ENCODE results near the gene UNC93A. TPM values are rescaled to one million over a fixed set of nuclear protein-coding genes. Genes with fewer than 3 reads are reported as not detected.
"Not testable (repeated sequence)": the region's sequence is repeated elsewhere in the genome, so short reads cannot be mapped to it uniquely, and the experiment has no call there.

Gene UNC93A
- total and polyA plus RNA-seq, 4 donors: 0.11 TPM; not detected in 3

GRCh38 chr6:167309355-167310192 is 18.5 kb downstream of the UNC93A start:
- not testable (repeated sequence) for H3K27me3 ChIP-seq (ENCODE audit: control insufficient read depth, insufficient read depth, low read length); DNase-seq (ENCODE audit: low read depth in 4 of 6, low spot score in 6 of 6); H3K9me3 ChIP-seq (ENCODE audit: control insufficient read depth, insufficient read depth, low read length); H3K4me3 ChIP-seq (ENCODE audit: low read depth, low read length); H3K36me3 ChIP-seq (ENCODE audit: control insufficient read depth, insufficient read depth, low read length); H3K27ac ChIP-seq (ENCODE audit: low read depth, low read length)
- 48% methylated on average over 3 of the region's 17 CpGs for WGBS (ENCODE audit: insufficient coverage)
- H3K4me1 ChIP-seq (ENCODE audit: control insufficient read depth, insufficient read depth, low read length): peaks cover 19% of the 10 kb centered on the region

- Histone ChIP-seq H3K4me1 (ENCODE audit: control insufficient read depth, insufficient read depth, low read length) (peaks cover 19% of the 10 kb centered on the region), H3K9me3 (ENCODE audit: control insufficient read depth, insufficient read depth, low read length) (no peaks in the 10 kb centered on the region), H3K36me3 (ENCODE audit: control insufficient read depth, insufficient read depth, low read length) (no peaks in the 10 kb centered on the region), H3K27me3 (ENCODE audit: control insufficient read depth, insufficient read depth, low read length) (no peaks in the 10 kb centered on the region), H3K27ac (ENCODE audit: low read depth, low read length) (peak overlapping the region; percentile 47), H3K4me3 (ENCODE audit: low read depth, low read length) (no peak overlapping the region)
- whole genome bisulfite sequencing (ENCODE audit: insufficient coverage): 40% methylated on average over 1 of the region's 2 CpGs
- DNase-seq (ENCODE audit: low read depth in 4 of 6, low spot score in 6 of 6): peak; percentile 57 to 97 (median 64)
Observed at GRCh38 chr6:167311286-167311685, 20.2 kb downstream of the UNC93A start.

- H3K4me3 ChIP-seq (ENCODE audit: low read depth, low read length); H3K9me3 ChIP-seq (ENCODE audit: control insufficient read depth, insufficient read depth, low read length); H3K27me3 ChIP-seq (ENCODE audit: control insufficient read depth, insufficient read depth, low read length); H3K36me3 ChIP-seq (ENCODE audit: control insufficient read depth, insufficient read depth, low read length): not testable (repeated sequence)
- peak overlapping the region; percentile 47 for H3K27ac ChIP-seq (ENCODE audit: low read depth, low read length)
- DNase-seq (ENCODE audit: low read depth in 4 of 6, low spot score in 6 of 6): peak in 1 of 6 donors; percentile 58
- peaks cover 19% of the 10 kb centered on the region for H3K4me1 ChIP-seq (ENCODE audit: control insufficient read depth, insufficient read depth, low read length)
- WGBS (ENCODE audit: insufficient coverage): 60% methylated on average over 1 of the region's 6 CpGs
Observed at GRCh38 chr6:167311691-167312090, 20.6 kb downstream of the UNC93A start.

- H3K27ac ChIP-seq (ENCODE audit: low read depth, low read length): no peak overlapping the region
- H3K4me1 ChIP-seq (ENCODE audit: control insufficient read depth, insufficient read depth, low read length): peaks cover 19% of the 10 kb centered on the region
- no peak overlapping the region for H3K4me3 ChIP-seq (ENCODE audit: low read depth, low read length)
- WGBS (ENCODE audit: insufficient coverage): 50% methylated on average over 11 of the region's 11 CpGs
- no peaks in the 10 kb centered on the region for H3K36me3 ChIP-seq (ENCODE audit: control insufficient read depth, insufficient read depth, low read length)
- no peaks in the 10 kb centered on the region for H3K27me3 ChIP-seq (ENCODE audit: control insufficient read depth, insufficient read depth, low read length)
- no peaks in the 10 kb centered on the region for H3K9me3 ChIP-seq (ENCODE audit: control insufficient read depth, insufficient read depth, low read length)
- no peak for DNase-seq (ENCODE audit: low read depth in 4 of 6, low spot score in 6 of 6)
Observed at GRCh38 chr6:167314180-167314821, 23.2 kb downstream of the UNC93A start.

- H3K36me3 ChIP-seq (ENCODE audit: control insufficient read depth, insufficient read depth, low read length): no peaks in the 10 kb centered on the region
- no peak overlapping the region for H3K27ac ChIP-seq (ENCODE audit: low read depth, low read length)
- no peaks in the 10 kb centered on the region for H3K27me3 ChIP-seq (ENCODE audit: control insufficient read depth, insufficient read depth, low read length)
- H3K4me1 ChIP-seq (ENCODE audit: control insufficient read depth, insufficient read depth, low read length): peaks cover 3% of the 10 kb centered on the region
- H3K9me3 ChIP-seq (ENCODE audit: control insufficient read depth, insufficient read depth, low read length): no peaks in the 10 kb centered on the region
- H3K4me3 ChIP-seq (ENCODE audit: low read depth, low read length): no peak overlapping the region
- DNase-seq (ENCODE audit: low read depth in 4 of 6, low spot score in 6 of 6): no peak
- 54% methylated on average over 8 of the region's 9 CpGs for WGBS (ENCODE audit: insufficient coverage)
Observed at GRCh38 chr6:167317172-167317571, 26.1 kb downstream of the UNC93A start.

GRCh38 chr6:167318354-167318753 is 27.2 kb downstream of the UNC93A start:
- 94% methylated on average over 7 of the region's 10 CpGs for WGBS (ENCODE audit: insufficient coverage)
- not testable (repeated sequence) for H3K27me3 ChIP-seq (ENCODE audit: control insufficient read depth, insufficient read depth, low read length); DNase-seq (ENCODE audit: low read depth in 4 of 6, low spot score in 6 of 6); H3K4me1 ChIP-seq (ENCODE audit: control insufficient read depth, insufficient read depth, low read length); H3K4me3 ChIP-seq (ENCODE audit: low read depth, low read length); H3K9me3 ChIP-seq (ENCODE audit: control insufficient read depth, insufficient read depth, low read length); H3K36me3 ChIP-seq (ENCODE audit: control insufficient read depth, insufficient read depth, low read length); H3K27ac ChIP-seq (ENCODE audit: low read depth, low read length)

GRCh38 chr6:167318856-167319255 is 27.7 kb downstream of the UNC93A start:
- not testable (repeated sequence) for H3K4me3 ChIP-seq (ENCODE audit: low read depth, low read length); H3K27me3 ChIP-seq (ENCODE audit: control insufficient read depth, insufficient read depth, low read length); H3K36me3 ChIP-seq (ENCODE audit: control insufficient read depth, insufficient read depth, low read length); H3K4me1 ChIP-seq (ENCODE audit: control insufficient read depth, insufficient read depth, low read length); H3K9me3 ChIP-seq (ENCODE audit: control insufficient read depth, insufficient read depth, low read length); DNase-seq (ENCODE audit: low read depth in 4 of 6, low spot score in 6 of 6); H3K27ac ChIP-seq (ENCODE audit: low read depth, low read length)
- WGBS (ENCODE audit: insufficient coverage): 96% methylated on average over 3 of the region's 10 CpGs

- H3K27me3 ChIP-seq (ENCODE audit: control insufficient read depth, insufficient read depth, low read length); H3K36me3 ChIP-seq (ENCODE audit: control insufficient read depth, insufficient read depth, low read length); H3K9me3 ChIP-seq (ENCODE audit: control insufficient read depth, insufficient read depth, low read length); DNase-seq (ENCODE audit: low read depth in 4 of 6, low spot score in 6 of 6); H3K27ac ChIP-seq (ENCODE audit: low read depth, low read length); H3K4me1 ChIP-seq (ENCODE audit: control insufficient read depth, insufficient read depth, low read length); H3K4me3 ChIP-seq (ENCODE audit: low read depth, low read length): not testable (repeated sequence)
- WGBS (ENCODE audit: insufficient coverage): no CpG with 5 or more reads among the region's 32 CpGs
Observed at GRCh38 chr6:167319856-167320753, 29.0 kb downstream of the UNC93A start.

GRCh38 chr6:167320754-167321056 is 29.6 kb downstream of the UNC93A start:
- not testable (repeated sequence) for H3K27ac ChIP-seq (ENCODE audit: low read depth, low read length); H3K36me3 ChIP-seq (ENCODE audit: control insufficient read depth, insufficient read depth, low read length); H3K4me3 ChIP-seq (ENCODE audit: low read depth, low read length); H3K9me3 ChIP-seq (ENCODE audit: control insufficient read depth, insufficient read depth, low read length); DNase-seq (ENCODE audit: low read depth in 4 of 6, low spot score in 6 of 6); H3K4me1 ChIP-seq (ENCODE audit: control insufficient read depth, insufficient read depth, low read length); H3K27me3 ChIP-seq (ENCODE audit: control insufficient read depth, insufficient read depth, low read length)
- WGBS (ENCODE audit: insufficient coverage): no CpG with 5 or more reads among the region's 13 CpGs
